Right lobe of liver (tissue), 4 donors: ENCODE data around the gene EYA3.

Source experiments
- POLR2A ChIP-seq: fragments of 450-650 bp; IDR thresholded peaks from one replicate; pipeline ENCODE4 v1.6.1; 2017; ENCODE audit warnings: antibody characterized with exemption, mild to moderate bottlenecking
- TF ChIP-seq, protein P1 (sequence below), 4 donors: fragments of 200-600 bp in 3 of 4; fragments of 450-650 bp in 1 of 4; IDR thresholded peaks; one replicate each; pipeline versions ENCODE4 v1.5.1 to v1.8.0; 2016 to 2022; ENCODE audit warnings: antibody characterized with exemption in 4 of 4, mild to moderate bottlenecking in 2 of 4
- donor health status: DM: no; HTN: no; CAD: no.
- donor health status: DM: no; HTN: no; CAD: no.
- donor health status: DM: no; HTN: yes; CAD: no.

DNA sequence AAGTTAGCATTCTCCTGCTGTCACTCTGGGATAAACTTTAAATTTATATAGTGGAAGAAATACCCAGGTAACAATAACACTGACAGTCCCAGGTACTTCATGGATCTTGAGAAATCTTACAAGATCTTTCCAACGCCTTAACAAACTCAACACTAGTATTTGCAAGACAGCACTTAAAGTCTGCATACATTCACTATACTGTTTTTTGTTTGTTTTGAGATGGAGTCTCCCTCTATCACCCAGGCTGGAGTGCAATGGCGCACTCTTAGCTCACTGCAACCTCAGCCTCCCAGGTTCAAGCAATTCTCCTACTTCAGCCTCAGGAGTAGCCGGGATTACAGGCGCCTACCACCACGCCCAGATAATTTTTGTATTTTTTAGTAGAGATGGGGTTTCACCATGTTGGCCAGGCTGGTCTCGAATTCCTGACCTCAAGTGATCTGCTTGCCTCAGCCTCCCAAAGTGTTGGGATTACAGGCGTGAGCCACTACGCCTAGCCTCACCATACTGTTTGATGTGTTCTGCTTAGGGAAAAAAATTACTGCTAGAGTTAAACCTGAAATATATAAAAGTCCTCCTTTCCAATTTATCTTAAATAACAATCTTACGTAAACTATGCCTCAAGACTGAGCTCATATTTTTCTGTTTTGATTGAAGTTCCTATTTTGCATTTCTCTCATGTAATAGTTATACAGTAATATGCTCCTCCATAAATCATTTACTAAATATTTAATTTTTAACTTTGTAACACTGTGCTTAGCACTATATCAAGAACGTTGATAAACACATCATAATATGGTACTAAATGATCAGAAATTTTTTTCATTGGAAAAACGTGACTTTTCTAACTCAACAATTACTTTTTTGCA, 17.5 kb downstream of the EYA3 start:
- TF ChIP-seq, protein P1, sequence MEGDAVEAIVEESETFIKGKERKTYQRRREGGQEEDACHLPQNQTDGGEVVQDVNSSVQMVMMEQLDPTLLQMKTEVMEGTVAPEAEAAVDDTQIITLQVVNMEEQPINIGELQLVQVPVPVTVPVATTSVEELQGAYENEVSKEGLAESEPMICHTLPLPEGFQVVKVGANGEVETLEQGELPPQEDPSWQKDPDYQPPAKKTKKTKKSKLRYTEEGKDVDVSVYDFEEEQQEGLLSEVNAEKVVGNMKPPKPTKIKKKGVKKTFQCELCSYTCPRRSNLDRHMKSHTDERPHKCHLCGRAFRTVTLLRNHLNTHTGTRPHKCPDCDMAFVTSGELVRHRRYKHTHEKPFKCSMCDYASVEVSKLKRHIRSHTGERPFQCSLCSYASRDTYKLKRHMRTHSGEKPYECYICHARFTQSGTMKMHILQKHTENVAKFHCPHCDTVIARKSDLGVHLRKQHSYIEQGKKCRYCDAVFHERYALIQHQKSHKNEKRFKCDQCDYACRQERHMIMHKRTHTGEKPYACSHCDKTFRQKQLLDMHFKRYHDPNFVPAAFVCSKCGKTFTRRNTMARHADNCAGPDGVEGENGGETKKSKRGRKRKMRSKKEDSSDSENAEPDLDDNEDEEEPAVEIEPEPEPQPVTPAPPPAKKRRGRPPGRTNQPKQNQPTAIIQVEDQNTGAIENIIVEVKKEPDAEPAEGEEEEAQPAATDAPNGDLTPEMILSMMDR (IDR thresholded peaks at IDR 0.05): no peak
- no peak for TF ChIP-seq POLR2A
